ENCODE results near the gene FRMD4B.
A peak's percentile ranks its signal among the peaks of the same experiment; 100 is the strongest.

The FRMD4B gene

GRCh38 chr3:69403454-69403853 is 17.6 kb upstream of the FRMD4B start:
- no peak for DNase-seq

- no peak for DNase-seq
Measured at GRCh38 chr3:69400683-69401082, 14.8 kb upstream of the FRMD4B start.

GRCh38 chr3:69392850-69393249 is 7.0 kb upstream of the FRMD4B start:
- DNase-seq = no peak

GRCh38 chr3:69392415-69392814 is 6.5 kb upstream of the FRMD4B start:
- DNase-seq = no peak

GRCh38 chr3:69391554-69391953 is 5.7 kb upstream of the FRMD4B start:
- no peak for DNase-seq

GRCh38 chr3:69390771-69391170 is 4.9 kb upstream of the FRMD4B start:
- no peak for DNase-seq

- DNase-seq = no peak
Measured at GRCh38 chr3:69389520-69390248, 3.8 kb upstream of the FRMD4B start.

- no peak for DNase-seq
Measured at GRCh38 chr3:69388241-69388640, 2.4 kb upstream of the FRMD4B start.

- DNase-seq = no peak
Measured at GRCh38 chr3:69386556-69387385, 883 bp upstream of the FRMD4B start.

GRCh38 chr3:69385123-69385722 is 665 bp downstream of the FRMD4B start:
- no peak for DNase-seq

GRCh38 chr3:69384326-69384725 is 1.6 kb downstream of the FRMD4B start:
- no peak for DNase-seq

GRCh38 chr3:69379661-69380060 is 6.2 kb downstream of the FRMD4B start:
- no peak for DNase-seq

GRCh38 chr3:69378112-69378802 is 7.6 kb downstream of the FRMD4B start:
- no peak for DNase-seq

GRCh38 chr3:69377262-69377661 is 8.6 kb downstream of the FRMD4B start:
- no peak for DNase-seq

GRCh38 chr3:69376731-69377130 is 9.2 kb downstream of the FRMD4B start:
- no peak for DNase-seq

- no peak for DNase-seq
Measured at GRCh38 chr3:69371816-69372215, 14.1 kb downstream of the FRMD4B start.

GRCh38 chr3:69370901-69371301 is 15.0 kb downstream of the FRMD4B start:
- DNase-seq = no peak

GRCh38 chr3:69370156-69370883 is 15.6 kb downstream of the FRMD4B start:
- peak in 1 of 2 experiments; percentile 11 for DNase-seq

GRCh38 chr3:69368129-69368741 is 17.7 kb downstream of the FRMD4B start:
- no peak for DNase-seq

GRCh38 chr3:69367586-69367985 is 18.3 kb downstream of the FRMD4B start:
- no peak for DNase-seq

- no peak for DNase-seq
Measured at GRCh38 chr3:69364354-69364753, 21.5 kb downstream of the FRMD4B start.

GRCh38 chr3:69360690-69361089 is 25.2 kb downstream of the FRMD4B start:
- DNase-seq = no peak

Measured in stimulated activated CD4-positive, alpha-beta T cell treated with anti-CD3 and anti-CD28 coated beads, Interleukin-4, amount 100 ng/mL, for 4 hours (primary cell).